ENCODE results near the gene OSM.
A peak's percentile ranks its signal among the peaks of the same experiment; 100 is the strongest.

The OSM gene

DNA sequence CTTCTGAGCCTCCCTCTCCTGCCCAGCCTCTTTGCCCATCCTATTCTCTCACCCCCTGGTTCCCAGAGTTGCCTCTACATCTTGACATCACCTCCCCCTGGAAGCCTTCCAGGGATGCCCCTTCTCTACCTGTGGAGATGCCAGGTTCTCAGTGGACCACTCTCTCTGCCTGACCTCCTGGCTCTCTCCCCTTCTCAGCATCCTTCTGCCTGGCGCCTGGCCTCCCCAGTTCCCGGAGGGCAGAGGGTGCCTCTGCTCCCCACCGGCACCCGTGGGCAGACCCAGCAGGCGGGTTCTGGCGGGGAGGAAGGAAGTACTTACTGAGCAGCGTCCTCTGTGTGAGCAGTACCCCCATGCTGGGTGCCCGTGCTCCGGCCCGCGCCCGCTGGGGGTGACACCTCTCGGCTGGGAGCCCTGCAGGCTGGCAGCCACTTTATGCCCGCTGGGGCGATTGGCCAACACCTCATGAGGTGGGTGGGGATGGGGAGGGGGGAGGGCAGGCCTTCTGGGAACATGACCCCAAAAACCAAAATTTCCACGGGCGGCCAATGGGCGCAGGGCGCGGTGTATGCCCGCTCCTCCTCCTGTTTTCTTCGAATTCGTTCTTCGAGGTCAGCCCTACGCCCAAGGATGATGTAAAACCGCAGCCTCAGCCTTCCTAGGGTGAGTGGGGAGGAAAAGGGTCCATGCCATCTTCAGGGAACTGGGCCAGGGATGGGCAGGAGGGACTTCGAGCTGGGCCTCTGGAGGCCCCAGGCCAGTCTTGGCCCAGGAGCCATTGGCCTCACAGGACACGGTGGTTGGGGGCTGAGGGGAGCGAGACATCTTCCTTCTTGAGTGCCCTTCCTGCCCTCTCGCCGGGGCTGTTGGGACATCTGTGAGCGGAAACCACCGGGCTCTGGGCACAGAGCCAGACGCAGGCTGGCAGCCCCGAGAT, at the start of gene OSM:
TSS of gene OSM (minus strand) at position 407 of the 937 bp plus-strand sequence. CDS start at position 355, 52 bp downstream.
- Mint-ChIP-seq H3K4me3 (peak within 1 kb of the TSS; percentile 100), H3K27me3 (no peaks in the 10 kb centered on the region), H3K27ac (peak within 1 kb of the TSS; percentile 100), H3K4me1 (peaks cover 69% of the 10 kb centered on the region), H3K36me3 (peaks cover 78% of the 10 kb centered on the region), H3K9me3 (no peaks in the 10 kb centered on the region)
- CTCF ChIA-PET = interaction anchor here (0.7 to 2.2 kb wide), 8 partner anchors 11 to 159 kb away, joined by 3 to 6 read pairs (median 4); no protein-coding TSS in a partner anchor
- peak; percentile 84 for DNase-seq

DNA sequence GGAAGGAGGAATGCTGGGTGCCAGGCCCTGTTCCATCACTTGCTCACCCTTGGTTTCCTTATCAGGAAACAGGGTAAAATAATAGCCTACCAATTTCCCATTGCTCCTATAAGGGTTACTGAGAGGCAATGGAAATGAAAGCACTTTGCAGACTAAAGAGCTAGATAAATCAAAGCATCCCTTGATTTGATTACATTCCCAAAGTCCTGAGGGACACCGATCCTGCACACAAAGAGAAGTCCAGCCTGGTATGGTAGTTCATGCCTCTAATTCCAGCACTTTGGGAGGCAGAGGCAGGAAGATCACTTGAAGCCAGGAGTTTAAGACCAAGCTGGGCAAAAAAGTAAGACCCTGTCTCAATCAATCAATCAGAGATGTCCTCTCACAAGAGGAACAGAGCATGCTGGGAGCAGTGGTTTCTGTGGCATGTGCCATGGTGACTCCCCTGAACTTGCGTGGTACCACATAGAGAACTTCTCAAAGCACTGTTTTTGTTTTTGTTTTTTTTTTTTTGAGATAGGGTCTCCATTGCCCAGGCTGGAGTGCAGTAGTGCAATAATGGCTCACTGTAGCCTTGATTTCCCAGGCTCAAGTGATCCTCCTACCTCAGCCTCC, 49.4 kb upstream of the OSM start:
- Mint-ChIP-seq H3K27me3 (no peaks in the 10 kb centered on the region), H3K4me1 (peaks cover 95% of the 10 kb centered on the region), H3K4me3 (no peak overlapping the region), H3K36me3 (peaks cover 80% of the 10 kb centered on the region), H3K9me3 (no peaks in the 10 kb centered on the region), H3K27ac (peak overlapping the region; percentile 53)
- CTCF ChIA-PET = interaction anchor here (2.2 kb wide), 1 partner anchor 28 kb away, joined by 5 read pairs; no protein-coding TSS in a partner anchor
- DNase-seq = no peak

DNA sequence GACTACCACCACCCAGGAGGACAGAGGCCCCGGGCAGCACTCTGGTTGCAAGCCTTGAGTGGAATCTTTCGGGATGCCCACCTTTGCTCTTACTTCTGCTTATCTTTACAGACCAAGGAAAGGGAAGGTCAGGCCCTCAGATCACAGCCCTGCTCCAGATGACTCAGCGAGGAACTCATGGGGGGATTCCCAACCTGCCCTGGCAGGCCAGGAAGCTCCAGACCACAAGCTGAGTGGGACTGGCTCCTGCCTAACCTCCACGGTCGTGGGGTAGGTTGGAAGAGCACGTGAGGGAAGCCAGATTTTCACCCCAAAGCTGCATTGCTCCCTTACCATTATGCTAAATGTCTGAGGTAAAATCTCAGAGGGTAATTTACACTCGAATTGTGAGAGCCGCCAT, 48.3 kb upstream of the OSM start:
- DNase-seq = no peak
- CTCF ChIA-PET = interaction anchor here (1.3 to 2.2 kb wide), 4 partner anchors 9 to 27 kb away, joined by 3 to 5 read pairs (median 4); no protein-coding TSS in a partner anchor
- H3K27ac Mint-ChIP-seq = peak overlapping the region; percentile 60
- no peaks in the 10 kb centered on the region for H3K9me3 Mint-ChIP-seq
- peaks cover 77% of the 10 kb centered on the region for H3K36me3 Mint-ChIP-seq
- no peak overlapping the region for H3K4me3 Mint-ChIP-seq
- H3K4me1 Mint-ChIP-seq = peaks cover 96% of the 10 kb centered on the region
- no peaks in the 10 kb centered on the region for H3K27me3 Mint-ChIP-seq

- Mint-ChIP-seq H3K27ac (peak overlapping the region; percentile 39), H3K4me3 (no peak overlapping the region), H3K9me3 (no peaks in the 10 kb centered on the region), H3K36me3 (peaks cover 69% of the 10 kb centered on the region), H3K4me1 (peaks cover 96% of the 10 kb centered on the region), H3K27me3 (no peaks in the 10 kb centered on the region)
- CTCF ChIA-PET = interaction anchor here (0.7 to 1.6 kb wide), 3 partner anchors 23 to 26 kb away, joined by 3 to 5 read pairs (median 5); partner anchors contain the start of gene CASTOR1
- no peak for DNase-seq
These were observed 47.1 kb upstream of the OSM start for GRCh38 chr22:30313527-30314363.

GRCh38 chr22:30312053-30312452, 45.4 kb upstream of the OSM start:
- H3K4me1 Mint-ChIP-seq = peaks cover 96% of the 10 kb centered on the region
- peaks cover 67% of the 10 kb centered on the region for H3K36me3 Mint-ChIP-seq
- peak overlapping the region; percentile 6 for H3K27ac Mint-ChIP-seq
- H3K4me3 Mint-ChIP-seq = no peak overlapping the region
- H3K27me3 Mint-ChIP-seq = no peaks in the 10 kb centered on the region
- H3K9me3 Mint-ChIP-seq = no peaks in the 10 kb centered on the region
- DNase-seq = no peak
- CTCF ChIA-PET = no interaction called here

- Mint-ChIP-seq H3K4me3 (no peak overlapping the region), H3K9me3 (no peaks in the 10 kb centered on the region), H3K4me1 (peaks cover 97% of the 10 kb centered on the region), H3K27me3 (no peaks in the 10 kb centered on the region), H3K27ac (peak overlapping the region; percentile 53), H3K36me3 (peaks cover 62% of the 10 kb centered on the region)
- CTCF ChIA-PET = interaction anchor here (2.0 kb wide), 1 partner anchor 23 kb away, joined by 14 read pairs; no protein-coding TSS in a partner anchor
- no peak for DNase-seq
These were observed 44.5 kb upstream of the OSM start for GRCh38 chr22:30310881-30311771.

- H3K9me3 Mint-ChIP-seq = no peaks in the 10 kb centered on the region
- H3K36me3 Mint-ChIP-seq = peaks cover 53% of the 10 kb centered on the region
- H3K4me1 Mint-ChIP-seq = peaks cover 97% of the 10 kb centered on the region
- H3K4me3 Mint-ChIP-seq = peak overlapping the region; percentile 23
- peak overlapping the region; percentile 53 for H3K27ac Mint-ChIP-seq
- DNase-seq = peak; percentile 55
- no peaks in the 10 kb centered on the region for H3K27me3 Mint-ChIP-seq
- CTCF ChIA-PET = interaction anchor here (1.0 to 2.0 kb wide), 4 partner anchors 12 to 80 kb away, joined by 3 to 14 read pairs (median 4); no protein-coding TSS in a partner anchor
These were observed 43.5 kb upstream of the OSM start for GRCh38 chr22:30309951-30310741.

- DNase-seq = peak; percentile 32
- H3K27ac Mint-ChIP-seq = peak overlapping the region; percentile 96
- peaks cover 52% of the 10 kb centered on the region for H3K36me3 Mint-ChIP-seq
- H3K4me3 Mint-ChIP-seq = no peak overlapping the region
- H3K4me1 Mint-ChIP-seq = peaks cover 97% of the 10 kb centered on the region
- H3K27me3 Mint-ChIP-seq = no peaks in the 10 kb centered on the region
- CTCF ChIA-PET = interaction anchor here (1.0 to 6.7 kb wide), 3 partner anchors 19 to 82 kb away, joined by 3 to 57 read pairs (median 4); partner anchors contain the start of gene CASTOR1
- H3K9me3 Mint-ChIP-seq = no peaks in the 10 kb centered on the region
These were observed 42.0 kb upstream of the OSM start for GRCh38 chr22:30308518-30309230.

GRCh38 chr22:30308093-30308492, 41.4 kb upstream of the OSM start:
- no peak for DNase-seq
- Mint-ChIP-seq H3K27me3 (no peaks in the 10 kb centered on the region), H3K27ac (peak overlapping the region; percentile 96), H3K9me3 (no peaks in the 10 kb centered on the region), H3K36me3 (peaks cover 56% of the 10 kb centered on the region), H3K4me1 (peaks cover 99% of the 10 kb centered on the region), H3K4me3 (no peak overlapping the region)
- CTCF ChIA-PET = interaction anchor here (6.7 kb wide), 1 partner anchor 18 kb away, joined by 57 read pairs; the partner anchor contains the start of gene CASTOR1

DNA sequence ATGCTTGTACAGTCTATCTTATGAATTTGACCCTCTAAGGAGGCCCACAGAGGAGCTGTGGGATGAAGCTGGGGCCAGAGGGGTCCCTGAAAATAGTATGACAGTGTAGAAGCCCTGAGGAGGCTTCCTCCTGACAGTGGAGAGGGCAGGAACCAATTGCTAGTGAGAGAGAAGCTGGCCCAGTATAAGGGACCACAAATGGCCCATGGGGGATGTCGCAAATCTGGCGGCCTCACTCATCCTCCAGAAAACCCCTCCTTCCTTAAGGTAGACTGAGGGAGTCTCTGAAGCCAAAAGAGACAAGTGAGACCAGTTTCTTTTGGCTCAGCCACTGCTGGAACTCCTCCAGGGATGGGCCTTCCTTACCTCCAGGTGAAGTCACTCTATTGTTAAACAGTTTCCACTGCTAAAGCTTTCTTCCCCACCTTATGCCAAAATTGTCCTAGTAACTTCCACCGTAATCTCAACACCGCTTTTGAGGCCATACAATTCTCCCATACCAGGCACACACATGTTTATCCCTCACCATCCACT, 40.5 kb upstream of the OSM start:
- DNase-seq = peak; percentile 36
- Mint-ChIP-seq H3K36me3 (peaks cover 54% of the 10 kb centered on the region), H3K4me3 (peak overlapping the region; percentile 79), H3K27ac (peak overlapping the region; percentile 96), H3K27me3 (no peaks in the 10 kb centered on the region), H3K4me1 (peaks cover 99% of the 10 kb centered on the region), H3K9me3 (no peaks in the 10 kb centered on the region)
- CTCF ChIA-PET = interaction anchor here (1.0 to 6.7 kb wide), 3 partner anchors 17 to 49 kb away, joined by 3 to 57 read pairs (median 4); partner anchors contain the start of genes CASTOR1 and SF3A1

GRCh38 chr22:30306627-30307011, 40.0 kb upstream of the OSM start:
- DNase-seq = peak; percentile 35
- Mint-ChIP-seq H3K4me3 (peak overlapping the region; percentile 79), H3K4me1 (peaks cover 99% of the 10 kb centered on the region), H3K9me3 (no peaks in the 10 kb centered on the region), H3K27ac (peak overlapping the region; percentile 96), H3K36me3 (peaks cover 55% of the 10 kb centered on the region), H3K27me3 (no peaks in the 10 kb centered on the region)
- CTCF ChIA-PET = interaction anchor here (1.0 to 6.7 kb wide), 3 partner anchors 16 to 50 kb away, joined by 3 to 57 read pairs (median 4); partner anchors contain the start of genes CASTOR1 and SF3A1
